Type B pancreatic cell (in vitro differentiated cells): ENCODE results near the gene DSC3. TPM values are rescaled to one million over a fixed set of nuclear protein-coding genes. Genes with fewer than 3 reads are reported as not detected.
"Not testable (repeated sequence)": the region's sequence is repeated elsewhere in the genome, so short reads cannot be mapped to it uniquely, and the experiment has no call there.

ENCODE experiments used
- DNase-seq: peaks from one replicate; pipeline ENCODE4 v3.0.0; 2021; ENCODE audit warnings: mixed read lengths; ENCODE audit not compliant: unreplicated experiment; ENCODE audit errors: extremely low spot score
- H3K27ac Mint-ChIP-seq: 2 replicates; pipeline ENCODE4 v1.8.0; 2021; ENCODE audit warnings: mild to moderate bottlenecking, mixed read lengths
- H3K27me3 Mint-ChIP-seq: 2 replicates; pipeline ENCODE4 v1.8.0; 2021; ENCODE audit warnings: mixed read lengths
- H3K36me3 Mint-ChIP-seq: 2 replicates; pipeline ENCODE4 v1.8.0; 2021; ENCODE audit warnings: mixed read lengths
- H3K4me1 Mint-ChIP-seq: one replicate; pipeline ENCODE4 v1.8.0; 2021; ENCODE audit warnings: mixed read lengths; ENCODE audit not compliant: unreplicated experiment
- H3K4me3 Mint-ChIP-seq: 2 replicates; pipeline ENCODE4 v1.8.0; 2021; ENCODE audit warnings: mild to moderate bottlenecking, mixed read lengths
- H3K9me3 Mint-ChIP-seq: 2 replicates; pipeline ENCODE4 v1.8.0; 2021; ENCODE audit warnings: mixed read lengths
- CTCF ChIP-seq: fragments of 200-600 bp; sonication (generic); conservative IDR thresholded peaks from 2 replicates; pipeline ENCODE4 v1.5.0; 2021; ENCODE audit warnings: antibody characterized with exemption, mild to moderate bottlenecking
- total RNA-seq: library from RNA; stranded (reverse); gene quantifications from 2 replicates; pipeline ENCODE4 v1.2.1, GENCODE V29; 2021; ENCODE audit warnings: low replicate concordance

The DSC3 gene
- total RNA-seq, 1 donor from 2014 or later: 67.7 TPM

GRCh38 chr18:30987467-30988241, 54.9 kb downstream of the DSC3 start:
- Mint-ChIP-seq H3K36me3 (no peaks in the 10 kb centered on the region), H3K4me3 (peak overlapping the region; percentile 45), H3K9me3 (no peaks in the 10 kb centered on the region), H3K27ac (peak overlapping the region; percentile 94), H3K4me1 (no peaks in the 10 kb centered on the region), H3K27me3 (no peaks in the 10 kb centered on the region)
- no peak for DNase-seq
- TF ChIP-seq CTCF: no peak

GRCh38 chr18:30985753-30986152, 56.8 kb downstream of the DSC3 start:
- Mint-ChIP-seq H3K9me3 (no peaks in the 10 kb centered on the region), H3K27ac (peak overlapping the region; percentile 14), H3K27me3 (no peaks in the 10 kb centered on the region), H3K36me3 (no peaks in the 10 kb centered on the region), H3K4me3 (no peak overlapping the region), H3K4me1 (no peaks in the 10 kb centered on the region)
- no peak for DNase-seq
- TF ChIP-seq CTCF: no peak

- Mint-ChIP-seq H3K27ac (no peak overlapping the region), H3K27me3 (no peaks in the 10 kb centered on the region), H3K9me3 (no peaks in the 10 kb centered on the region), H3K36me3 (no peaks in the 10 kb centered on the region), H3K4me1 (no peaks in the 10 kb centered on the region), H3K4me3 (no peak overlapping the region)
- DNase-seq: no peak
- no peak for TF ChIP-seq CTCF
These were observed 60.1 kb downstream of the DSC3 start for GRCh38 chr18:30982285-30982992.

GRCh38 chr18:30978091-30978490, 64.5 kb downstream of the DSC3 start:
- not testable (repeated sequence) for H3K27me3 Mint-ChIP-seq, H3K4me1 Mint-ChIP-seq, H3K9me3 Mint-ChIP-seq, H3K4me3 Mint-ChIP-seq, H3K27ac Mint-ChIP-seq, H3K36me3 Mint-ChIP-seq, DNase-seq

GRCh38 chr18:30971338-30971956, 71.1 kb downstream of the DSC3 start:
- peaks cover 5% of the 10 kb centered on the region for H3K4me1 Mint-ChIP-seq
- H3K27me3 Mint-ChIP-seq: no peaks in the 10 kb centered on the region
- no peak for DNase-seq
- H3K36me3 Mint-ChIP-seq: no peaks in the 10 kb centered on the region
- H3K4me3 Mint-ChIP-seq: no peak overlapping the region
- H3K27ac Mint-ChIP-seq: no peak overlapping the region
- TF ChIP-seq CTCF: peak; percentile 87
- no peaks in the 10 kb centered on the region for H3K9me3 Mint-ChIP-seq
